SJCRH30 (cell line): ENCODE results near the gene LMF1. TPM values are rescaled to one million over a fixed set of nuclear protein-coding genes. Genes with fewer than 3 reads are reported as not detected.
A peak's percentile ranks its signal among the peaks of the same experiment; 100 is the strongest.
"Not testable (repeated sequence)": the region's sequence is repeated elsewhere in the genome, so short reads cannot be mapped to it uniquely, and the experiment has no call there.

Experiments
- DNase-seq, 2 experiments: peaks; one replicate each; pipeline ENCODE4 v3.0.0-alpha.2; 2015 to 2020
- H3K27ac ChIP-seq: fragments of 250-450 bp; sonication (Bioruptor Pico); 2 replicates; pipeline ENCODE4 v1.5.1; 2020; ENCODE audit warnings: mild to moderate bottlenecking, moderate library complexity
- H3K27me3 ChIP-seq: fragments of 250-450 bp; sonication (Bioruptor Pico); 2 replicates; pipeline ENCODE4 v1.5.1; 2020; ENCODE audit warnings: mild to moderate bottlenecking, moderate library complexity
- H3K36me3 ChIP-seq: fragments of 250-450 bp; sonication (Bioruptor Pico); 2 replicates; pipeline ENCODE4 v1.5.1; 2020; ENCODE audit warnings: mild to moderate bottlenecking, moderate library complexity
- H3K4me1 ChIP-seq: fragments of 250-450 bp; sonication (Bioruptor Pico); 2 replicates; pipeline ENCODE4 v1.5.1; 2020; ENCODE audit warnings: mild to moderate bottlenecking, moderate library complexity
- H3K4me3 ChIP-seq: fragments of 250-450 bp; sonication (Bioruptor Pico); 2 replicates; pipeline ENCODE4 v1.5.1; 2020; ENCODE audit warnings: mild to moderate bottlenecking, moderate library complexity
- H3K9me3 ChIP-seq: fragments of 250-450 bp; sonication (Bioruptor Pico); replicated peaks from 2 replicates; pipeline ENCODE4 v1.5.1; 2020; ENCODE audit warnings: mild to moderate bottlenecking, moderate library complexity
- total RNA-seq: library from RNA; depleted of rRNA; stranded (reverse); fragments of >200 nt; shearing (Covaris generic); gene quantifications from 2 replicates; pipeline ENCODE4 v1.2.3, GENCODE V29; 2014

The LMF1 gene
- total RNA-seq, 1 experiment from 2014 or later: 2.3 TPM

GRCh38 chr16:868846-869822 is 101.7 kb downstream of the LMF1 start:
- Histone ChIP-seq H3K27ac (no peak overlapping the region), H3K36me3 (no peaks in the 10 kb centered on the region), H3K4me1 (peaks cover 15% of the 10 kb centered on the region), H3K9me3 (peaks cover 2% of the 10 kb centered on the region; the same call in 1 of the 2 replicates), H3K27me3 (no peaks in the 10 kb centered on the region), H3K4me3 (no peak overlapping the region)
- DNase-seq: no peak

GRCh38 chr16:868386-868755 is 102.4 kb downstream of the LMF1 start:
- peak overlapping the region; percentile 28 for H3K27ac ChIP-seq
- no peaks in the 10 kb centered on the region for H3K27me3 ChIP-seq
- DNase-seq: no peak
- H3K36me3 ChIP-seq: no peaks in the 10 kb centered on the region
- peaks cover 4% of the 10 kb centered on the region; the same call in 1 of the 2 replicates for H3K9me3 ChIP-seq
- no peak overlapping the region for H3K4me3 ChIP-seq
- peaks cover 9% of the 10 kb centered on the region for H3K4me1 ChIP-seq

- no peak overlapping the region for H3K4me3 ChIP-seq
- DNase-seq: peak; percentile 86 to 88
- H3K27ac ChIP-seq: peak overlapping the region; percentile 28
- peaks cover 8% of the 10 kb centered on the region; the same call in 1 of the 2 replicates for H3K9me3 ChIP-seq
- H3K4me1 ChIP-seq: peaks cover 4% of the 10 kb centered on the region
- H3K36me3 ChIP-seq: no peaks in the 10 kb centered on the region
- no peaks in the 10 kb centered on the region for H3K27me3 ChIP-seq
These were observed 103.1 kb downstream of the LMF1 start for GRCh38 chr16:867421-868385.

- Histone ChIP-seq H3K27me3 (no peaks in the 10 kb centered on the region), H3K4me3 (no peak overlapping the region), H3K4me1 (peaks cover 4% of the 10 kb centered on the region), H3K36me3 (no peaks in the 10 kb centered on the region), H3K27ac (no peak overlapping the region), H3K9me3 (peaks cover 8% of the 10 kb centered on the region; the same call in 1 of the 2 replicates)
- no peak for DNase-seq
These were observed 104.4 kb downstream of the LMF1 start for GRCh38 chr16:866252-866896.

GRCh38 chr16:865026-865425 is 105.8 kb downstream of the LMF1 start:
- DNase-seq: no peak
- Histone ChIP-seq H3K4me1 (peaks cover 4% of the 10 kb centered on the region), H3K27ac (no peak overlapping the region)

GRCh38 chr16:861446-861845 is 109.3 kb downstream of the LMF1 start:
- Histone ChIP-seq H3K4me3 (no peak overlapping the region), H3K27me3 (no peaks in the 10 kb centered on the region), H3K9me3 (peaks cover 12% of the 10 kb centered on the region), H3K27ac (no peak overlapping the region), H3K4me1 (no peaks in the 10 kb centered on the region), H3K36me3 (no peaks in the 10 kb centered on the region)
- DNase-seq: no peak

More at GRCh38 chr16:865026-865425, 105.8 kb downstream of the LMF1 start:
- Histone ChIP-seq H3K9me3 (peaks cover 8% of the 10 kb centered on the region; the same call in 1 of the 2 replicates), H3K27me3 (no peaks in the 10 kb centered on the region), H3K36me3 (no peaks in the 10 kb centered on the region), H3K4me3 (no peak overlapping the region)

GRCh38 chr16:860891-861290 is 109.9 kb downstream of the LMF1 start:
- no peaks in the 10 kb centered on the region for H3K27me3 ChIP-seq
- no peaks in the 10 kb centered on the region for H3K36me3 ChIP-seq
- no peak overlapping the region for H3K27ac ChIP-seq
- peaks cover 12% of the 10 kb centered on the region for H3K9me3 ChIP-seq
- H3K4me1 ChIP-seq: no peaks in the 10 kb centered on the region
- no peak for DNase-seq
- H3K4me3 ChIP-seq: no peak overlapping the region

GRCh38 chr16:858971-859370 is 111.8 kb downstream of the LMF1 start:
- not testable (repeated sequence) for H3K36me3 ChIP-seq, H3K4me3 ChIP-seq, DNase-seq, H3K9me3 ChIP-seq, H3K4me1 ChIP-seq, H3K27ac ChIP-seq, H3K27me3 ChIP-seq

- H3K4me3 ChIP-seq, H3K27me3 ChIP-seq, H3K36me3 ChIP-seq, DNase-seq, H3K9me3 ChIP-seq, H3K27ac ChIP-seq, H3K4me1 ChIP-seq: not testable (repeated sequence)
These were observed 112.3 kb downstream of the LMF1 start for GRCh38 chr16:858441-858840.

GRCh38 chr16:856811-857210 is 114.0 kb downstream of the LMF1 start:
- no peaks in the 10 kb centered on the region for H3K27me3 ChIP-seq
- H3K36me3 ChIP-seq: no peaks in the 10 kb centered on the region
- H3K4me1 ChIP-seq: no peaks in the 10 kb centered on the region
- DNase-seq: no peak
- H3K9me3 ChIP-seq: peaks cover 4% of the 10 kb centered on the region; the same call in 1 of the 2 replicates
- H3K27ac ChIP-seq: no peak overlapping the region
- H3K4me3 ChIP-seq: no peak overlapping the region

- Histone ChIP-seq H3K4me1 (no peaks in the 10 kb centered on the region), H3K27ac (no peak overlapping the region), H3K9me3 (peaks cover 6% of the 10 kb centered on the region; the same call in 1 of the 2 replicates)
These were observed 114.7 kb downstream of the LMF1 start for GRCh38 chr16:856101-856500.

GRCh38 chr16:855471-855870 is 115.3 kb downstream of the LMF1 start:
- H3K36me3 ChIP-seq: no peaks in the 10 kb centered on the region
- no peak overlapping the region for H3K27ac ChIP-seq
- H3K4me3 ChIP-seq: no peak overlapping the region
- H3K4me1 ChIP-seq: no peaks in the 10 kb centered on the region
- H3K9me3 ChIP-seq: peaks cover 7% of the 10 kb centered on the region; the same call in 1 of the 2 replicates
- H3K27me3 ChIP-seq: no peaks in the 10 kb centered on the region
- DNase-seq: no peak

More at GRCh38 chr16:856101-856500, 114.7 kb downstream of the LMF1 start:
- H3K36me3 ChIP-seq: no peaks in the 10 kb centered on the region
- H3K27me3 ChIP-seq: no peaks in the 10 kb centered on the region
- no peak for DNase-seq
- H3K4me3 ChIP-seq: no peak overlapping the region

GRCh38 chr16:854808-855410 is 115.9 kb downstream of the LMF1 start:
- no peaks in the 10 kb centered on the region for H3K36me3 ChIP-seq
- no peaks in the 10 kb centered on the region for H3K4me1 ChIP-seq
- peaks cover 7% of the 10 kb centered on the region; the same call in 1 of the 2 replicates for H3K9me3 ChIP-seq
- H3K27ac ChIP-seq: no peak overlapping the region
- H3K27me3 ChIP-seq: no peaks in the 10 kb centered on the region
- no peak for DNase-seq
- H3K4me3 ChIP-seq: no peak overlapping the region
